HG02884 (cell line): Measurements from ENCODE around the gene PLCXD1.
"Not testable (repeated sequence)": the region's sequence is repeated elsewhere in the genome, so short reads cannot be mapped to it uniquely, and the experiment has no call there.

ENCODE experiments used
- ATAC-seq: cut with Tn5 transposase; IDR thresholded peaks from one replicate; pipeline ENCODE4 v1.9.1; 2021; ENCODE audit warnings: mild to moderate bottlenecking, moderate library complexity; ENCODE audit not compliant: unreplicated experiment

Gene PLCXD1

GRCh38 chrX:291411-291901 lies 10.3 kb downstream of the PLCXD1 start:
- no peak for ATAC-seq

GRCh38 chrX:292900-293897 lies 12.0 kb downstream of the PLCXD1 start:
- no peak for ATAC-seq

DNA sequence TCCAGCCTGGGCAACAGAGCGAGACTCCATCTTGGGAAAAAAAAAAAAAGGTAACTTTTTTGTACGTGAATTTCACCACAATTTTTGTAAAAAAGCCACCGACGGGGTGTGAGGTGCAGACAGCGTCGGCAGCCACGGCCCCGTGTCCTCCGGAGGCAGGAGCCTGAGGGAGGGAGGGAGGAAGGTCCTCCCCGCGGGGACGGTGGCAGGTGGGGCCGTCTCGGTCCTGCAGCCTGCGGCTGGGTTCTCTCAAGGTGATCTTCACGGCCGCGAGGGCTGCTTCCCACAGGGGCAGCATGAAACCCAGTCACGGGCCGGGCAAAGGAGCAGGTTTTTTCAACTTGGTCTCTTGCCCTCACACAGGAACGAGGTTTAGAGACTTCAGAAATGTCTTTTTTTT lies 14.0 kb downstream of the PLCXD1 start:
- ATAC-seq: no peak

DNA sequence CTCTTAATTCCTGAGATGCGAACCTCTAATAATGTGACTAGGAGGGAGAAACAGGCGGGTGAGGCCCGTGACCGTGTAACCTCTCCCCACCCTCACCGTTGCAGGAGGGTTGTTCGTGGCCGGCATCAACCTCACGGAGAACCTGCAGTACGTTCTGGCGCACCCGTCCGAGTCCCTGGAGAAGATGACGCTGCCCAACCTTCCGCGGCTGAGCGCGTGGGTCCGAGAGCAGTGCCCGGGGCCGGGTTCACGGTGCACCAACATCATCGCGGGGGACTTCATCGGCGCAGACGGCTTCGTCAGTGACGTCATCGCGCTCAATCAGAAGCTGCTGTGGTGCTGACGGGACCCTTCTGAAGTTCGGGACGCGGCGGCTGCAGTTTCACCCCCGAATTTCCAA lies 17.8 kb downstream of the PLCXD1 start:
- ATAC-seq: no peak

GRCh38 chrX:300334-300733 lies 19.2 kb downstream of the PLCXD1 start:
- ATAC-seq: no peak

GRCh38 chrX:302975-303374 lies 21.8 kb downstream of the PLCXD1 start:
- ATAC-seq: no peak

- not testable (repeated sequence) for ATAC-seq
Observed at GRCh38 chrX:305781-306613, 24.8 kb downstream of the PLCXD1 start.

DNA sequence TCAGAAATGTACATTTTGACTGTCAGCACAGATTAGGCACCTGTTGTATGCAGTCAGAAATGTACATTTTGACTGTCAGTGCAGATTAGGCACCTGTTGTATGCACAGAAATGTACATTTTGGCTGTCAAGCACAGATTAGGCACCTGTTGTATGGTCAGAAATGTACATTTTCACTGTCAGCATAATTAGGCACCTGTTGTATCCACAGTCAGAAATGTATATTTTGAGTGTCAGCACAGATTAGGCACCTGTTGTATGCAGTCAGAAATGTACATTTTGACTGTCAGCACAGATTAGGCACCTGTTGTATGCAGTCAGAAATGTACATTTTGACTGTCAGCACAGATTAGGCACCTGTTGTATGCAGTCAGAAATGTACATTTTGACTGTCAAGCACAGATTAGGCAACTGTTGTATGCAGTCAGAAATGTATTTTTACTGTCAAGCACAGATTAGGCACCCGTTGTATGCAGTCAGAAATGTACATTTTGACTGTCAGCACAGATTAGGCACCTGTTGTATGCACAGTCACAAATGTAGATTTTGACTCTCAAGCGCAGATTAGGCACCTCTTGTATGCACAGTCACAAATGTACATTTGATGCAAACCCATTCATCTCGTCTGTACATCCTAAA lies 25.6 kb downstream of the PLCXD1 start:
- ATAC-seq: not testable (repeated sequence)

GRCh38 chrX:307261-308111 lies 26.3 kb downstream of the PLCXD1 start:
- no peak for ATAC-seq

DNA sequence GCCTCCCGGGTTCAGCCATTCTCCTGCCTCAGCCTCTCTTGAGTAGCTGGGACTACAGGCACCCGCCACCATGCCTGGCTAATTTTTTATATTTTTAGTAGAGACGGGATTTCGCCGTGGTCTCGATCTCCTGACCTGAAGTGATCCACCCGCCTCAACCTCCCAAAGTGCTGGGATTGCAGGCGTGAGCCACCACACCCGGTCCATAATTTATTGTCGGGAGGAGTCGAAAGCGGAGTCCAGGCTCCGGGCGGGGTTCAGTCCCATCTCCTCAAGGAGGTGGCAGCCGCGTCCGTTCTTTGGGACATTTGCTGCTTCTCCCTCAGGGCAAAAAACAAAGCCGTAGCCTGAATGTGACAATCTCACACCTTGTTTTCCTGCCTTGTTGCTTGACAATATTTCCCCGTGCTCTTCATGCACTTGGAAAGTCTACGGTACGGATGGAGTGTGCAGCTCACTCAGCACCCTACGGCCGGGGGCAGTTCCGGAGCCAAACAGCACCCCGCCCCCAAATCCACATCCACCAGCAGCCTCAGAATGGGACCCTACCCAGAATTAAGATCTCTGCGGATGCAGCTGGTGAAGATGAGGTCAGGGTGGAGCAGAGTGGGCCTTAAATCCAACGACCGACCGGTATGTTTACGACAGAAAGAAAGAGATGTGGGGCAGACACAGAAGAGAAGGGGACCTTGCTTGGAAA lies 27.8 kb downstream of the PLCXD1 start:
- ATAC-seq: no peak

DNA sequence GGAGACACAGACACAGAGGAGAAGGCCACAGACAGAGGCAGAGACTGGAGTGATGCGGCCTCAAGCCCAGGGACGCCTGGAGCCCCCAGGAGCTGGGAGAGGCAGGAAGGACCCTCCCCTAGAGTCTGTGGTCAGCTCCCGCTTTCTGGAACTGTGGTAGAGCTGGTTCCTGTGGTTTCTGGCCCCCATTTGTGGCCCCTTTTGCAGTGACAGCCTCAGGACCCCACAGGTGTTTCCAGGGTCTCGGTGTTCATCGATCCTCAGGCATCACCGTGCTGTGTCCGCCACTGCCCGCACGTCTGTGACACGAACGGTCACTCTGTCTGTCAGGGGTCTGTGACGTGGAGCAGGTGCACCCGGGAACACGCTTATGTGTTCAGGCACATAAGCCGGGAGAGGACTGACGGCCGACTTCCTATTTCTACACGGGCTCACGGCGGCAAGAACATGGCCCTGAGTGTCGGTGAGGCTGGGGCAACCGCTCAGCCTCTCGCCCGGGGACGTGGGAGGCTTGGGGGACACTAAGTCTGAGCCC lies 29.5 kb downstream of the PLCXD1 start:
- ATAC-seq: no peak

GRCh38 chrX:311156-312129 lies 30.3 kb downstream of the PLCXD1 start:
- ATAC-seq: no peak

GRCh38 chrX:312621-313331 lies 31.6 kb downstream of the PLCXD1 start:
- ATAC-seq: no peak

DNA sequence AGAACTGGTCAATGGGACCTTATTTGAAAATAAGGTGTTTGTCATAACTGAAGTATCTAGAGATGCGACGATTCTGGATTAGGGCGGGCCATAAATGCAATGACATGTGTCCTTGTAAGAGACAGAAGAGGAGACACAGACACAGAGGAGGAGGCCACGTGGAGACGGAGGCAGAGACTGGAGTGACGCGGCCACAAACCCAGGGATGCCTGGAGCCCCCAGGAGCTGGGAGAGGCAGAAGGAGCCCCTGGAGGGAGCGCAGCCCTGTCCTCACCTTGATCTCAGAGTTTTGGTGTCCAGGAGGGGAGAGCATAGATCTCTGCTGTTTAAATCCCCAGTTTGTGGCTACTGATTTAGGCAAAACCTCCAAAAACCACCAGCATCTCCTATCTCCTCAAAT lies 32.4 kb downstream of the PLCXD1 start:
- ATAC-seq: no peak

GRCh38 chrX:314049-314448 lies 32.9 kb downstream of the PLCXD1 start:
- no peak for ATAC-seq

DNA sequence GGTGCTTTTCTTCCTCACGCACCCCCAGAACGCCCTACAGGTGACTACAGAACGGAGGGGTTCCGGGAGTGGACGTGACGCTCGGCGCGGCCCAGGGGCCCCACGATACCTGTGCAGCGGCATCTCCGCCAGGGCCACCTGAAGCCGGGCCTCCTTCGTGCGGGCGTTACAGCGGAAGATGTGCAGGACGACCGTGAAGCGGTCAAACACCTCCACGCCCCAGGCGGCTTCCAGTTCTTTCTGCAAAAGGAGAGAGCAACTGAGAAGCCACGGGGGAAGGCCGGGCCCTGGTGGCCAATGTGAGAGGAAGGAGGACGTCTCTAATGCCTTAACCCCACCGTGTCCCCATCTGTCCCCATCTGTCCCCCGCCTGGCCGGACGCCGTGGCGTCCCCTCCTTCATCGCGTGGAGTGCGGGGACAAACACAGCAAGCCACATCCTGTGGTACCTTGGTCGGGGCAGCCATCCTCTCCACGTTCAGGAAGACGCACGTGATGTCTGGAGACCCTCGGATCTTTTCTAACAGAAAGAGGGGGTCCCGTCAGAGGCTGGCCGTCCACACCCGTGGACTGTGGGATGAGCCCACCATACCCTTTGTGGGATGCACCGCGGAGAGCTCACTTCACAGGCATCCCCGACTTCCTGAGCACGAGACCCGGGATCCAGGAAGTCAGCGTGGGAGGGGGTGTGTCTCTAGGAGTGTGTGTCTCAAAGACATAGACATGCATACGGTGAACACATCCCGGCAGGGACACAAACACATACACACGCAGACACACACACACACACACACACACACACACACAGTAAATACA lies 33.8 kb downstream of the PLCXD1 start:
- ATAC-seq: no peak
